Transverse colon (tissue), 4 donors: ENCODE data around the gene GRAMD2B.

ENCODE experiments used
- CTCF ChIP-seq, 5 experiments: fragments of 200-600 bp in 3 of 5; fragments of 450-650 bp in 2 of 5; sonication (generic) in 3 of 5; IDR thresholded peaks; 1 replicate in 2 of 5; 2 replicates in 3 of 5; pipeline ENCODE4 v1.5.1; 2016 to 2017; ENCODE audit warnings: antibody characterized with exemption in 5 of 5, inconsistent platforms in 3 of 5, mild to moderate bottlenecking in 2 of 5, moderate library complexity in 1 of 5
- EP300 ChIP-seq: sonication (generic); formaldehyde crosslinking; IDR thresholded peaks from one replicate; pipeline ENCODE4 v1.6.1; 2017; ENCODE audit warnings: antibody characterized with exemption, low read depth
- POLR2A ChIP-seq: fragments of 450-650 bp; IDR thresholded peaks from one replicate; pipeline ENCODE4 v1.6.1; 2016; ENCODE audit warnings: antibody characterized with exemption, mild to moderate bottlenecking, moderate library complexity
- POLR2AphosphoS5 ChIP-seq, 3 donors: sonication (generic); formaldehyde crosslinking; IDR thresholded peaks; one replicate each; pipeline ENCODE4 v1.6.1; 2016; ENCODE audit warnings: antibody characterized with exemption in 3 of 3

- TF ChIP-seq POLR2AphosphoS5 (IDR thresholded peaks at IDR 0.05) = no peak
- no peak for TF ChIP-seq POLR2A
- no peak for TF ChIP-seq CTCF (IDR thresholded peaks at IDR 0.05)
- TF ChIP-seq EP300 = no peak
Measured at GRCh38 chr5:126455264-126455663, 32.1 kb downstream of the GRAMD2B start.
